Measurements from ENCODE around the gene BMP7. TPM values are rescaled to one million over a fixed set of nuclear protein-coding genes. Genes with fewer than 3 reads are reported as not detected.

BMP7 gene
- total and polyA plus RNA-seq, 2 of the 8 experiments (the other 6 are each of a cell fraction or from before 2014, with no cell fraction given), result 9.2 to 14.7 TPM

DNA sequence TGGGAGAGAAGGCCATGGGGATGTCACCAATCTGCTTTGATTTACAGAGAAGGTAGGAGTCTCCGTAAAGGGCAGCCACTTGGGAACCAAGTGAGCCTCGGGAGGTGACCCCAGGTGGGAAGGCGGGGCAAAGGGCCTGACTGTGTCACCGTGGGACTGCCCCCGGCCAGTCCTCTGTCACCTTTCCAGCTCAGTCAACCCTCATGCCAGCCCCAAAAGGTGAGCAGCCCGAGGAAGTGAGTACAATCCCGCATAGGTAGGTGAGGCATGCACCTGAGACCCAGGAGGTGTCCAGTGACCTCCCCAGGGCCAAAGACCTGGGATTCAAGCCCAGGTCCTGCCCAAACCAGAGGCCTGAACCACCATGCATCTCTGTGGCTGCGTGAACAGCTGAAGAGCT is 36.2 kb downstream of the BMP7 start:
- no peak overlapping the region for H3K4me2 ChIP-seq (ENCODE audit: insufficient read depth in 1 of 2, low read depth in 2 of 2, low read length in 2 of 2)
- no peaks in the 10 kb centered on the region; a peak in 1 of 8 replicates for H3K36me3 ChIP-seq (ENCODE audit: control insufficient read depth in 2 of 4, insufficient read depth in 4 of 4, low read length in 3 of 4)
- no peak overlapping the region for H3K4me3 ChIP-seq (ENCODE audit: extremely low read depth in 1 of 4, insufficient read depth in 2 of 4, low read depth in 3 of 4, low read length in 4 of 4)
- H2BK15ac ChIP-seq (ENCODE audit: low read length), result peak overlapping the region; percentile 47; the same call in 1 of the 2 replicates
- no peak overlapping the region for H4K8ac ChIP-seq (ENCODE audit: extremely low read depth, insufficient read depth, low read length)
- ChIA-PET POLR2A (ENCODE audit: partially characterized antibody) (interaction anchor here (1.1 kb wide), 1 partner anchor 46 kb away, joined by 3 read pairs; no protein-coding TSS in a partner anchor), CTCF (ENCODE audit: partially characterized antibody) (interaction anchor here (0.8 to 1.6 kb wide), 3 partner anchors 12 to 102 kb away, joined by 3 to 5 read pairs (median 4); no protein-coding TSS in a partner anchor)
- peak overlapping the region; percentile 71; the same call in 1 of the 2 replicates for H2BK12ac ChIP-seq (ENCODE audit: low read depth, low read length)
- WGBS, 2 experiments (ENCODE audit: extremely low coverage in 1 of 2, insufficient coverage in 1 of 2, insufficient read length in 1 of 2, insufficient replicate concordance in 2 of 2, low coverage in 1 of 2, low lambda C conversion rate in 2 of 2, missing lambda C conversion rate in 1 of 2), result 96% methylated on average over 8 of the region's 8 CpGs; no CpG with 5 or more reads in 1 of the 2 experiments
- no peak for DNase-seq (ENCODE audit: low read depth in 1 of 2, low spot score in 2 of 2)
- H3K18ac ChIP-seq (ENCODE audit: extremely low read depth, low read length), result no peak overlapping the region
- no peaks in the 10 kb centered on the region for H3K9me3 ChIP-seq (ENCODE audit: insufficient read depth in 2 of 2, low read depth in 1 of 2, low read length in 1 of 2)
- no peak overlapping the region for H3K9ac ChIP-seq (replicated peaks in 1 of 4; ENCODE audit: extremely low read depth in 1 of 4, low read depth in 3 of 4, low read length in 3 of 4)
- H2AFZ ChIP-seq (ENCODE audit: low read length), result no peak overlapping the region
- no peak overlapping the region for H3K4ac ChIP-seq (replicated peaks; ENCODE audit: insufficient read length, low read depth, low read length)
- H3K23me2 ChIP-seq (ENCODE audit: low read depth, low read length), result no peaks in the 10 kb centered on the region; the same call in 1 of the 2 replicates
- H3K14ac ChIP-seq (ENCODE audit: insufficient read length), result no peak overlapping the region
- no peak overlapping the region for H3K56ac ChIP-seq (replicated peaks; ENCODE audit: insufficient read length, low read depth, low read length)
- no peak overlapping the region for H4K5ac ChIP-seq (ENCODE audit: insufficient read length, low read depth, low read length)
- peaks cover 4 to 14% (median 8%) of the 10 kb centered on the region in 4 experiments for H3K4me1 ChIP-seq (replicated peaks in 1 of 4; ENCODE audit: control insufficient read depth in 3 of 4, insufficient read depth in 4 of 4, low read length in 3 of 4)
- H3K27me3 ChIP-seq (replicated peaks in 1 of 4; ENCODE audit: control insufficient read depth in 3 of 4, extremely low read depth in 1 of 4, insufficient read depth in 3 of 4, low read length in 3 of 4), result peaks cover 4 to 43% (median 17%) of the 10 kb centered on the region in 4 experiments; a peak in 6 of 7 replicates
- H4K91ac ChIP-seq (replicated peaks; ENCODE audit: insufficient read length, low read length), result no peak overlapping the region
- no peaks in the 10 kb centered on the region for H4K20me1 ChIP-seq (replicated peaks in 1 of 2; ENCODE audit: control insufficient read depth in 1 of 2, insufficient read depth in 2 of 2, low read length in 2 of 2)
- no peak overlapping the region for H3K27ac ChIP-seq (ENCODE audit: low read depth, low read length)
- H2AK5ac ChIP-seq (ENCODE audit: low read depth, low read length), result no peak overlapping the region
- no peak overlapping the region for H3K23ac ChIP-seq (ENCODE audit: insufficient read length)
- no peak for FAIRE-seq
- no peak overlapping the region for H2BK120ac ChIP-seq (replicated peaks; ENCODE audit: low read depth, low read length)
- no peak overlapping the region for H2BK5ac ChIP-seq (ENCODE audit: low read depth, low read length)
- H2BK20ac ChIP-seq (ENCODE audit: low read length), result peak overlapping the region; percentile 21; the same call in 1 of the 2 replicates
- no peaks in the 10 kb centered on the region for H3K79me2 ChIP-seq (ENCODE audit: control insufficient read depth in 1 of 2, insufficient read depth in 2 of 2, low read length in 2 of 2)
- peaks cover 6% of the 10 kb centered on the region for H3K79me1 ChIP-seq (ENCODE audit: low read depth, low read length)
- no peak for TF ChIP-seq CBX8 (IDR thresholded peaks at IDR 0.05; ENCODE audit: borderline replicate concordance, low read depth, low read length)
- no peak for TF ChIP-seq EP300 (IDR thresholded peaks at IDR 0.05; ENCODE audit: borderline replicate concordance in 1 of 2, low read depth in 2 of 2, low read length in 2 of 2)
- TF ChIP-seq EGR1 (IDR thresholded peaks at IDR 0.05; ENCODE audit: borderline replicate concordance, low read depth, low read length), result no peak
- no peak for TF ChIP-seq SUZ12 (IDR thresholded peaks at IDR 0.05; ENCODE audit: low read length)
- no peak for TF ChIP-seq CBX5 (IDR thresholded peaks at IDR 0.05; ENCODE audit: low read depth, low read length)
- TF ChIP-seq TEAD4 (IDR thresholded peaks at IDR 0.05; ENCODE audit: low read depth, low read length), result no peak
- no peak for TF ChIP-seq CHD2 (IDR thresholded peaks at IDR 0.05; ENCODE audit: low read length)
- TF ChIP-seq POU5F1 (IDR thresholded peaks at IDR 0.05; ENCODE audit: low read depth, low read length), result no peak
- no peak for TF ChIP-seq TBP (IDR thresholded peaks at IDR 0.05; ENCODE audit: low read depth, low read length)
- TF ChIP-seq TAF1 (IDR thresholded peaks at IDR 0.05; ENCODE audit: low read depth, low read length), result no peak
- no peak for TF ChIP-seq HDAC2 (IDR thresholded peaks at IDR 0.05; ENCODE audit: borderline replicate concordance in 1 of 2, low read depth in 2 of 2, low read length in 2 of 2)
- TF ChIP-seq SP1 (IDR thresholded peaks at IDR 0.05; ENCODE audit: low read depth, low read length), result no peak

All from H1 (cell line).